CD4-positive, alpha-beta T cell treated with Interferon gamma for 1 hour (primary cell): Measurements from ENCODE around the gene WDR45.
A peak's percentile ranks its signal among the peaks of the same experiment; 100 is the strongest.
"Not testable (repeated sequence)": the region's sequence is repeated elsewhere in the genome, so short reads cannot be mapped to it uniquely, and the experiment has no call there.

Experiments used
- DNase-seq: peaks from one replicate; pipeline ENCODE4 v3.0.0-alpha.2; 2020

WDR45 gene

DNA sequence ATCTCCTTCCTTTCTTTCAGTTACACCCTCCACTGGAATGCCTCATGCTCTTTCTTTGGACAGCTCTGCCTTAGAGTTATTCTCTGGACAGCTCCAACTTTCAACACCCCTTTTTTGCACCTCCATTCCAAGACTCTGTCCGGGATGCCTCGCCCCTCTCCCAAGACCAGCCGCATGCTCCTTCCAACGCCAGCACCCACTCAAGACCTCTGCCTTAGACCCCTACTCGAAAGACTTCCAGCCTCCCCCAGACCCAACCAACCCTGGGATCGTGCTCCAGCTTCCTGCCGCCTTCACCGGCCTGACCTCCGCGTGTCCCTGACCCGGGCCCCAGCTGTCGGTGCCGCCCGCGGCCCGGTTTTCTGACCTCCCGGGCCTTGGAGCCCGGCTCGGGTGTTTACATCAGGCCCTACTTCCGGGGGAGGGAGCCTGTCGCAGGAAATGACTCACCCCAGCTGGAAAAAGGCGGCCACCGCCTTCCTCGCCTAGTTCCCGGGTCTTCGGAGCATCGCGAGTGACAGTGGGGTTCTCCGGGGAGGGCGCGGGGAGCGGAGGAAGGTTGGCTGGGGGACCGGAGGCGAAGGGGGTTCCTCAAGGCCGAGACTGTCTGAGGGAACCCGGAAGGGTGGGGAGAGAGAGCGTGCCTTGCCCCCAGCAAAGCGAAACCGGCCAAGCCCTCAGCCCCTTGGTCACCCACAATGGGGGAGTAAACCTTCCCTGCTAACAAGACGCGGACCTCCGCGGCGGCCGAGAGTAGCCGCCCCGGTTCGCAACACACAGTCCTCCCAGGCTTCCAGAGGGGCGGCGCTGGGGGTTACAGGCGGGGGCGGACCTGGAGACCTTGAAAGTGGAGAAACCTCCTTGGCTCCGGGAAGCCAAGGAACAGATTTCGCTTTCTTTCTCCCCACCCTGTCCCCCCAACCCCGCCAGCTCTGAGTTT is at the start of gene WDR45:
TSS of gene WDR45 (minus strand) at position 399 of the 940 bp plus-strand sequence. CDS start 1,792 bp downstream, outside the sequence.
- peak; percentile 75 for DNase-seq

DNA sequence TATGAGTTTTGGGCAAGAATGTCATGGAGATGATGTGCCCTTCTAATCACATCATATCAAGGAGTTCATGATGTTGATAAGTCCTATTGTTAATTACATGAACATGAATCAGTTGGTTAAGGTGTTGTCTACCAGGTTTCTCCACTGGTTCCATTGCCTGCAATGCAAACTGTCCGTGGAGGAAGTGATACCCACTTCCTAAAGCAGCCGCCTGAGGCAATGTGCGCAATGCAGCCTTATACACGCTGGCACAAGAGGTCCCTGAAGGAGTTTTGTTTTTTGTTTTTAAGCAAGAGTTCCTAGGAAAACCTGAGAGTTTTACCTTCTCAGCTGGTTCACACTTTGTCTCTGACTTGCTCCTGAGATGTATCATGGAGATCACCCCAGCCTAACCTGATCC is 49.7 kb upstream of the WDR45 start:
- peak; percentile 13 for DNase-seq

DNA sequence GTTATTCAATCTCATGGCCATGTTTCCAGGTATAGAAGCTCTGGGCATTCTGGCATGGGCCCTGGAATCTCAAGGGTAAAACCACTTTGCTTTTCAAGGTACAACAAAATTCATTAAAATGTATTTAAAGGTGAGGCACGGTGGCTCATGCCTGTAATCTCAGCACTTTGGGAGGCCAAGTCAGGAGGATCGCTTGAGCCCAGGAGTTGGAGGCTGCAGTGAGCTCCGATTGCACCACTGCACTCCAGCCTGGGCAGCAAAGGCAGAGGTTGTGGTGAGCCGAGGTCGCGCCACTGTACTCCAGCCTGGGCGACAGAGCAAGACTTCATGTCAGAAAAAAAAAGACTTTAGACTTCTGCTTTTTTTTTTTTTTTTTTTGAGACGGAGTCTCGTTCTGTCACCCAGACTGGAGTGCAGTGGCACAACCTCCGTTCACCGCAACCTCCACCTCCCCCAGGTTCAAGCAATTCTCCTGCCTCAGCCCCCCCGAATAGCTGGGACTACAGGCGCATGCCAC is 48.1 kb upstream of the WDR45 start:
- DNase-seq, result not testable (repeated sequence)

DNA sequence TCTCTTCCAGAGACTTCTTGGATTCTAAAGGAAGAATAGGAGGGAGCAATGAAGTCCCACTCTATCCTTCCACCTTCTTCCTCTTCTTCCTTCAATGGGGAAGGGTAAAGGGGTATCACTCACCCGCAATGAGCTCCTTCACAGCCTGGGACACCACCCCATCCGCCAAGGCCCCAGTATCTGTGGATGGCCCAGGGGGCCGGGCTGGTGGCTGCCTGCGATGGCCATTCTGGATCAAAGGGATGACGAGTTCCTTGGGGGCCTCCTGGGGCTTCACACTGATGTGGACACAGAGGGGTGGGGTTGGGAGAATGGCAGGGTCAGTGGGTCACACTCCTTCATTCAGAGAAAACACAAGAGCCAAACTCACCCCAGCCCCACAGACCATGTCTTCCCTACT is 42.8 kb upstream of the WDR45 start:
- no peak for DNase-seq

DNA sequence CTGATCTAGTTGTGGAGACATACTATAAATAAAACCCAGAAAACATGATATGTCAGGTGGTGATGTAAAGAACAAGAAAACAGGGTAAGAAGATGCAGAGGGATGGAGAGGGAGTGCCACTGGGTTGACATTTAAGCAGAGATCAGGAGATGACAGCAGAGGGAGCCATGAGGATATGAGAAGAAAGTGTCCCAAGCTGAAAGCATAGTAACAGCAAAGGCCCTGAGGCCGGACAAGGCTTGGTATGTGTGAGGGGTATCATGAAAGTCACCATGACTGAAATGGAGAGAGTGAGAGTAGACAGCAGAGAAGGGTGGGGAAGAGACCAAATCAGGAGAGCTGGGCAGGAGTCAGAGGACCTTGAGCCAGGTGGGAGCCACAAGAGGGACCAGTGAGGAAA is 40.4 kb upstream of the WDR45 start:
- DNase-seq, result no peak

DNA sequence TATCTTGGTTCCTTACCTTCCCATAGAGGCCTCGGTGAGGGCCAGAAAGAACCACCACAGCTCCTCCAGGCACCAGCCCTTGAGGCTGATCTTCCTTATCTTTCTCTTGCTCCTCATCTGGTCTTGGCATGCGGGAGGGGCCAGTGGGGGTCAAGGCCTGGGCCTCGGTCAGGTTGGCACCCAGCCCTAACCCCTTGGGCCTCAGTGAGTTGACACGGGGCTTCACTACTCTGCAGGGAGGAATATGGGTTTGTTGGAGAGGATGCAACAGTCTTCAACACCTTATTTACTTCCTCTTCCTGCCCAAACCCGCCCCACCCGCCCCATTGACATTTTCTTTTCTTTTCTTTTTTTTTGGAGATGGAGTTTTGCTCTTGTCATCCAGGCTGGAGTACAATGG is 37.9 kb upstream of the WDR45 start:
- no peak for DNase-seq

DNA sequence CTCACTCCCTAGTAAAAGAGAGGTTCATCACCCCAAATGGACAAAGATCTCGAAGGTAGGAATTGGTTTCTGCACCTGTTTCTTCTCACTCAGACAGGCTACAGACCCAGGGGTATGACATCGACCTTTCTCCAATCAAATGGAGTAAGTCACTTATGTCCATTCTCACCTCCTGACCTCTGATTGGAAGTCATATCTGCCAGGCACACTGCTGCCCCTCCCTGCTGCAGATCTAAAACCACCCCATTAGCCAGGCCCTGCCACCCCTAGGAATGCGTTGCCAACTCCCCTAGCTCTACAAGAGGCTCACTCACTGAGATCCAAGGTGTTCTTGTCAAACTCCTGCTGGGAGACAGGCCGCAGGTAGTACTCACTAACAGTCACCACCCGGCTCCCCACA is 37.0 kb upstream of the WDR45 start:
- DNase-seq, result no peak

DNA sequence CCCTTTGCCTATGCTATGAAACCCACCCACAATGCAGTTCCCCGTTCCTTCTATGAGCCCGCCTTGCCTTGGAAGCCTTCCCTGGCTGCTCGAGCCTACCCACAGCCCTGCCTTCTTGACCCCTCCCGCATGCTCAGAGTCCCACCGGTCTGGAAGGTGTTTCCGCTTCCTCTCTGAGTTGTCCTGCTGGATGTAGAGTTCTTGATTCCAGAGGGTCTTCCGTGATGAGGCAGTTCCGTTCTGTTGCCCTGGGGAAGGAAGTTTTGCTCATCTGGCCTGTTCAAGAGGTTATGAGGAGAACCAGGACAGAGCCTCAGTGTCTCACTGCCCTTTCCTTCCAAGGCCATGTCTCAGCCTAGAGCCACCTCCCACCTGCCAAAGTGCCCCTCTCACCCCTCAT is 36.4 kb upstream of the WDR45 start:
- DNase-seq, result no peak

DNA sequence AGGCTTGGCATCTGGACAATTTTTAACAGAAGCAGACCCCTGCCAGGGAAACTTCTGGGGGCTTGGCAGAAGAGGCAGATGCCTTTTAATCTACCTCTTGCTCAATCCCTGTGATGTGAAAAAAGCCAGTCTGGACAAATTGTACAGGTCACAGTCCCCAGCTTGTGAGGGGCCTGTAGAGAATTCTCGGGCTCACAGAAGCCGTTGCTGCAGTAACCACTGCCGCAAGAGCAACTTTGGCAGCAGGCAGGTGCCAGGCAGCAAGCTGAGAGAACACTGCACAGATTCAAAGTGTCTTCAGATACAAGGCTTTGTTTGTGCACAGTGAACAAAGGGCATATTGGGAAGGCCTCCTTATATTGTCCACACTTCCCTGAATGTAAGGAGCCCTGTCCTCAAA is 32.1 kb upstream of the WDR45 start:
- no peak for DNase-seq

DNA sequence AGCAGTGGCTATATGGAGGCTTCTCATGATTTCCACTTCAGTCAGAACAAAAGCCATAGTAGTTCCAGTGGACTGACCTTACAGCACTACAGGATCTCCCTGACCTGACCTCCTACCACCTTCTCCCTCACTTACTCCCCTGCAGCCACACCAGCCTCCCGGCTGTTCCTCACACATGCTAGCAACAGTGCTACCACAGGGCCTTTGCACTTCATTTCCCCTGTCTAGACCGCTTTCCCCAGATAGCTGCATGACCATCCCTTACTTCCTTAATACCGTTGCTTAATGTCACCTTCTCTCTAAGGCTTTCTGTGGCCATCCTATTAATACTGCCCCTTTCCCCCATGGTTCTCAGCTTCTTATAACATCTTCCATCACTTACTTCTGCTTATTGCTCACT is 30.7 kb upstream of the WDR45 start:
- DNase-seq, result no peak

DNA sequence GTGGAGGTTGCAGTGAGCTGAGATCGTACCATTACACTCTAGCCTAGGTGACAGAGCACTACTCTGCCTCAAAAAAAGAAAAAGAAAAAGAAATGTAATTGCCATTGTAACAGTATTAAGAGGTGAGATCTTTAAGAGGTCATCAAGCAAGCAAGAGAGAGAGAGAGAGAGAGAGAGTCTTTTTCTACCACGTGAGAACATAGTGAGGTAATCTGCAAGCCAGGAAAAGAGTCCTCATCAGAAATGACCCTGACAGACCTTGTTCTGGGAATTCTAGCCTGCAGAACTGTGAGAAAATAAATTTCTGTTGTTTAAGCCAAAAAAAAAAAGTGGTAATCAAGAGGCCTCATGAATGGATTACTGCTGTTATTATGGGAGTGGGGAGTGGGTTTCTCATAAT is 29.0 kb upstream of the WDR45 start:
- no peak for DNase-seq

DNA sequence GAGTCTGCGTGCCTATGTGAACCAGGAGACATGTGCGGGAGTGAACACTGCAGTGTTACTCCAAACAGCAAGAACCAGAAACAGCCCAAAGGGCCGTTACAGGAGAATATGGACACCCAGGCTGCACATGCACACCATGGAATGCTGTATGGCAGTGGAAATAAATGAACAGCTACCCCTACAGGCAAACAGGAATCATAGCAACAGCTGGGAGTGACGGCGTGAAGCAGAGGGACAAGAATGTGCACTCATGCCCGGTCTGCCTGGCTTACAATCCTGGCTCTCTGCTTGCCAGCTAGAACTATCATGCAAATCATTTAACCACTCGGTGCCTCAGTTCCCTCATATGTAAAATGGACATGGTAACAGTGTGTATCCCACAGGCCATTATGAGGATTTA is 27.2 kb upstream of the WDR45 start:
- DNase-seq, result no peak

DNA sequence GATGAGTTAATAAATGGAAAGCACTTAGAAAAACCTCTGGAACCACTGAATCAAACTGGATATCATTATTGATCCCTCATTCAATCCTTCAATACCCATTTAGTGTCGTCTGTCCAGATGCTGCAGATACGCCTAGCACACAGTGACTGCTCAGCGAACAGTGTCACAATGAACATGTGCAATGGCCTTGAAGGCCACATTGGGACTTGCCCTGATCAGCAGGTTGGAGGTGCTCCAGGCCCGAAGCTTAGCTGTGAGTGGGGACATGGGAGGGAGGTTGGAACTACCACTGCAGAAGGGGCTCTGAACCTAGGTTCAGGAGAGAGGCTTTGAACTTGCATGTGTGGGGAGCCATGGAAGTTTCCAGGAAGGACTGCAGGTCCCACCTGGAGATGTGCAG is 26.6 kb upstream of the WDR45 start:
- no peak for DNase-seq

DNA sequence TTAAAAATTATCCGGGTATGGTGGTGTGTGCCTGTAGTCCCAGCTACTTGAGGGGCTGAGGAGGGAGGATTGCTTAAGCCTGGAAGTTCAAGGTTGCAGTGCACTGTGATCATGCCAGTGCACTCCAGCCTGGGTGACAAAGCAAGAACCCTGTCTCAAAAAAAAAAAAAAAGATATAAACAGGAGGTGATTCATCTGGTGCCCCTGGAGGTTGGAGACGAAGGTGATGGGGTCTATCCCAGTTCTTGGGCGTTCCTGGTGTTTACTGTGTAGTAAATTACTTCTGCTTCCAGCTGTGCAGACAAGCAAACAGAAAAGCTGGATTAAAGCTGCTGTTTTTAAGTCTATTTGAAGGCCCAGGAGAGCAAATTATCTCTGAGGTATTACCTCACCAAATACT is 23.9 kb upstream of the WDR45 start:
- DNase-seq, result no peak

DNA sequence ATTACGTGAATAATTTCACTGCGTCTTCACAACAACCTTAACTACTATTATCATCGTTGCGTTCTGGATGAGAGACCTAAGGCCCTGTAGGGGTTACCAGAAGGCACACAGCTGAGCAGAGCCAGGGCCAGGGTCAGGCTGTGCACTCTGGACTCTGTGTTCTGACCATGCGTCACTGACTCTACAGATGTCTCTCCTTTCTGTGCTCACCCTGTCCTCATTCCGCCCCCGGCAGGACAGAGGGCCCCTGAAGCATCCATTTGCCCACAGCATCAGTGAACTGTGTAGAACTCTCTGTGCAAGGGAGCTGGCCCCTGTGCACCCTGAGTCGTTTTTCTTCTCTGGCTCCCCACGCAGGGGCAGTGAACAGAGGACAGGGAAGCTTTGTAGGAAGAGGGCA is 22.5 kb upstream of the WDR45 start:
- DNase-seq, result no peak

DNA sequence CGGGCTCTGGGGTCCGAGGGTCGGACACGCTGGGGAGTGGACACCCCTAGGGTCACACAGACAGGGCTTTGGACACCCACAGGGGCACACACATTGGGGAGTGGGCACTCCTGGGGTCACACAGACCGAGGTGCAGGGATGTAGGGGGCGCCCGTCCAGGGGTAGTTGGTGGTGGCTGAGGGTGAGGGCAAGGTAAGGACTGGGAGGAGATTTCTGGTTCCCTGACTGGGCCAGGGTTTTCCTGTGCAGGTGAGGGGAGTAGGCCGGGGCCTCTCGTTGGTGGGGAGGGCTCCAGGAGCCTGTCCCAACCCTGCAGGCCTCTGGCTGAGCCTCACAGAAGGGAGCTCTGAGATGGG is 21.9 kb upstream of the WDR45 start:
- DNase-seq, result no peak

DNA sequence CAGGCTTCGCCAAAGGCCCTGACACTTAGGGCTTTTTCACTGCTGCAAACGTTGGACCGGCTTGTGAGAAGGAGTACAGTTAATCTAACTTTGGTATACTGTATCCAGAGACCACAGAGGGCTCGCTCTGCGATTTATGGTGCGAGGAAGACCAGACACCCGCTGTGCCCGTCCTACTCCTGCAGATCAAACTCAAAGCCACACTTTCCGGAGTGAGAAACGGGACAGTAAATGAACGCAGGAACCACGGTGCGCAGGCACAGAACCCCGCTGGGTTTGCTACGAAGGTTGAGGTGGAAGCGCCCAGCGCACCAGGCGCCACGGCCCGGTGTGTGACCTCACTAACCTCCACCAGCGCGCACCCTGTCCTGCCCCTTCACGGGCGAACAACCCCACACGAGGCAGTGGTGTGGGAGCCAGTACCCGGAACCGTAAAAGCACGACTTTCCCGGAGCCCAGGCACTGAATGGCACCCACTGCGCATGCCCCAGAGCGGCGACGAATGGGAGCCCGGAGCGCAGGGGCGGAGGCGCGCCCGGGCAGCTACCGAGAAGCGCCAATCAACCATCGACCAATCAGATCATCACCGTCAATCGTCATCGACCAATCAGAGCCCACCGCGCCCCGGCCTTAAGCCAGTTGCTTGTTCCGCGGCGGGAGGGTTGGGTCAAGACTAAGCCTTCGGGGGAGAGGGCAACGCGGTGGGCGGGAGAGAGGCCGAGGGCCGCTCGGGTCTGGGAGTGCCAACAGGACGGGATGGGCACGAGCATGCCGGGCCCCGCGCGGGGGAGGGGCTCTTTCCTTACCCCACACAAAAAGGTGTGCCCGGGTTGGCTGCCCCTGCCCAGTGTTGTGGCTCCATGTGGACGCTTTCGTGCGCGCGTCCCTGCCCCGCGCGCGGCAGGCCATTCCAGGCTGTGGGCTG is 21.3 kb upstream of the WDR45 start:
- peak; percentile 91 for DNase-seq

DNA sequence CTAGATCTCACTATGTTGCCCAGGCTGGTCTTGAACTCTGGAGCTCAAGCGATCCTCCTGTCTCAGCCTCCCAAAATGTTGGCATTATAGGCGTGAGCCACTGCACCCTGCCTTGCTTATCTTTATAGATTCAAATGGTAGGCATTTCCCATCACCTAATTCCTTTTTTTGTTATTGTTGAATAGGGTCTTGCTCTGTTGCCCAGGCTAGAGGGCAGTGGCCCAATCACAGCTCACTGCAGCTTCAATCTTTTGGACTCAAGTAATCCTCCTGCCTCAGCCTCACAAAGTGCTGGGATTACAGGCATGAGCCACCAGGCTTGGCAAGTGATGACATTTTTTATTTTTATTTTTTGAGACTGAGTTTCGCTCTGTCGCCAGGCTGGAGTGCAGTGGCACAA is 16.7 kb upstream of the WDR45 start:
- no peak for DNase-seq

DNA sequence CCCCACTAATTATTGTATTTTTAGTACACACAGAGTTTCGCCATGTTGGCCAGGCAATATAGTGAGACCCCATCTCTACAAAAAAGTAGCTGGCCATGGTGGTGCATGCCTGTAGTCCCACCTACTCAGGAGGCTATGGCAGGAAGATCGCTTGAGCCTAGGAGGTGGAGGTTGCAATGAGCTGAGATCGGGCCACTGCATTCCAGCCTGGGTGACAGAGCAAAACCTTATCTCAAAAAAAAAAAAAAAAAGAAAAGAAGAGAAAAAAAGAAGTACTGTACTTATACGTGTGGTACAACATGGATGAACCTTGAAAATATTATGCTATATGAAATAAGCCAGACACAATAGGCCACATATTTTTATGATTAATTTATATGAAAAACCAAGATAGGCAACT is 9.9 kb upstream of the WDR45 start:
- no peak for DNase-seq

DNA sequence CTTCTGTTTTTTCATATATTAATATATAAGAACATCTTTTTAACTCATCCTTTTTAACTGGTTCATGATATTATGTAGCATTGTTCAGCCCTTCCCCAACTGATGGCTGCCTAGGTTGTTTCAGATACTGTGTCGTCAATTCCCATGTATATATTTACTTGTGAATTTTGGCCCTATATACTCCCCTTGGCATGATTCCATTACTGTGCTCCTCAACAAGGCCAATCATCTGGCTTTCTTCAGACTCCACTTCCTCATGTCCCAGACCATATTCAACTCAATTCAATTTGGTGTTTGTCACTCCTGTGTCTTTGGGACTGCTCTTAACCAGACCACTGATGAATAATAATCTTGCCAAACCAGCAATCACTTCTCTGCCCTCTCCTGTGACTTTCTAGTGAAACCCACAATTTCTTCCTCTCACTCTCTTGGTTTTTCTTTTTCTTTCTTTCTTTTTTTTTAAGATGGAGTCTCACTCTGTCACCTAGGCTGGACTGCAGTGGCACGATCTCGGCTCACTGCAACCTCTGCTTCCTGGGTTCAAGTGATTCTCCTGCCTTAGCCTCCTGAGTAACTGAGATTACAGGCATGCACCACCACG is 2.7 kb upstream of the WDR45 start:
- no peak for DNase-seq

DNA sequence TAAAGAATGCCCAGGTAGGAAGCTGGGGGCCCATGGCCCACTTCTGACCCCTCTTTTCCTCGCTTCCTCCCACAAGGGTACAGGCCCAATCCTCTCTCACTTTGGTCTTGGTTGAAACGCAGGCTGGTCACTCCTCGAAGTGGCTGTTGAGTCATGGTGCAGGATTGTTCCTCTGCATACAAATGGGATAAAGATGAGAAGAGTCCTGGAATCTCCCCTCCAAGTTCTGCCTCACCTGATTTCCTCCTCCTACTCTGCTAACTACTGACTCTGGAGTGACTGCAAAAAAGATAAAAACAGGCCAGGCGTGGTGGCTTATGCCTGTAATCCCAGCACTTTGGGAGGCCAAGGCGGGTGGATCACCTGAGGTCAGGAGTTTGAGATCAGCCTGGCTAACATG is 1.7 kb downstream of the WDR45 start:
- no peak for DNase-seq

DNA sequence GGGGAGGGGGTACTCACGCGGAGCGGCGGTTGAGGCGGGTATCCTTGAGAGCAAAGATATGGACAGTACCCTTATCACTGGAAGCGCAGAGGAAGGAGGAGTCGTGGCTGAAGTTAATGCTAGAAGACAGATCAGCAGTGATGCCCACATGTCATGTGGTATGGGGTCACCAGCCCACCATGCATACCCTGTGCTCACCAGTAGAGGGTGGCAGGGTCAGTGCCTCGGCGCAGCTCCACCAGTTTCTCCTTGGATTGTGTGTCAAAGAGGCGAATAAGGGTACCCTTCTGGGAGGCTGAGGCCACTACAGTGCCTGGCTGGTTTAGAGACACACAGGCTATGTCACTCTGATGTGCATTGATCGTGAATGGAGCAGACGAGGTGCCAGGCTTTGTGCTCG is 4.3 kb downstream of the WDR45 start:
- DNase-seq, result no peak
